Left lung (tissue), 10 donors: ENCODE data around the gene NFIL3. TPM values are rescaled to one million over a fixed set of nuclear protein-coding genes. Genes with fewer than 3 reads are reported as not detected.
A peak's percentile ranks its signal among the peaks of the same experiment; 100 is the strongest.
"Not testable (repeated sequence)": the region's sequence is repeated elsewhere in the genome, so short reads cannot be mapped to it uniquely, and the experiment has no call there.

Experiments
- ATAC-seq: fragments of 200-7000 bp; cut with Tn5 transposase; one replicate; pipeline ENCODE4 v1.9.1; 2020; ENCODE audit warnings: moderate library complexity
- DNase-seq, 4 donors: peaks; one replicate each; pipeline ENCODE4 v3.0.0-alpha.2; 2013 to 2020
- H3K27ac ChIP-seq, 2 donors: fragments of 200-600 bp; sonication (generic) in 1 of 2; one replicate each; pipeline versions ENCODE4 v1.5.0 to v1.8.0; 2020 to 2021
- H3K27me3 ChIP-seq, 2 donors: fragments of 200-600 bp; sonication (generic) in 1 of 2; one replicate each; pipeline versions ENCODE4 v1.5.0 to v1.8.0; 2020 to 2021
- H3K36me3 ChIP-seq, 2 donors: fragments of 200-600 bp; sonication (generic) in 1 of 2; one replicate each; pipeline versions ENCODE4 v1.5.0 to v1.8.0; 2020 to 2021
- H3K4me1 ChIP-seq, 2 donors: fragments of 200-600 bp; one replicate each; pipeline ENCODE4 v1.8.0; 2021
- H3K4me3 ChIP-seq, 2 donors: fragments of 200-600 bp; sonication (generic) in 1 of 2; one replicate each; pipeline versions ENCODE4 v1.5.0 to v1.8.0; 2020 to 2021; ENCODE audit warnings: mild to moderate bottlenecking in 1 of 2
- H3K9me3 ChIP-seq, 2 donors: fragments of 200-600 bp; sonication (generic) in 1 of 2; one replicate each; pipeline versions ENCODE4 v1.5.0 to v1.8.0; 2020 to 2021
- intact Hi-C, 2 donors: fragments of 100-400 bp; cut with DNase I; formaldehyde crosslinking; loops; one replicate each; pipeline versions ENCODE4 v1.11.2 to v1.14.2; 2022
- polyA plus RNA-seq, 6 donors: library from polyadenylated mRNA; unstranded; fragments of 120-200 nt; gene quantifications; one replicate each; pipeline ENCODE4 v1.2.1, GENCODE V29; 2013; ENCODE audit not compliant: insufficient read length in 6 of 6
- total RNA-seq, 2 donors: library from RNA; stranded (reverse); fragmentation: NEBNext Ultra II Directional; extraction: Animal tissue kit (Norgen Biotek cat#: 25700); gene quantifications; one replicate each; pipeline ENCODE4 v1.2.1, GENCODE V29; 2021
- TF ChIP-seq, protein P1 (sequence below), 2 donors: fragments of 200-600 bp; sonication (generic) in 1 of 2; IDR thresholded peaks; one replicate each; pipeline versions ENCODE4 v1.5.0 to v1.8.0; 2021; ENCODE audit warnings: antibody characterized with exemption in 2 of 2
- donor health status: DM: no; HTN: yes; CAD: no.
- donor health status: DM: no; HTN: no; CAD: no.

The NFIL3 gene
- total and polyA plus RNA-seq, 8 donors: 27.8 to 52.8 (median 44.0) TPM

- no peak for ATAC-seq
- no peak overlapping the region for H3K27ac ChIP-seq
- TF ChIP-seq, protein P1, sequence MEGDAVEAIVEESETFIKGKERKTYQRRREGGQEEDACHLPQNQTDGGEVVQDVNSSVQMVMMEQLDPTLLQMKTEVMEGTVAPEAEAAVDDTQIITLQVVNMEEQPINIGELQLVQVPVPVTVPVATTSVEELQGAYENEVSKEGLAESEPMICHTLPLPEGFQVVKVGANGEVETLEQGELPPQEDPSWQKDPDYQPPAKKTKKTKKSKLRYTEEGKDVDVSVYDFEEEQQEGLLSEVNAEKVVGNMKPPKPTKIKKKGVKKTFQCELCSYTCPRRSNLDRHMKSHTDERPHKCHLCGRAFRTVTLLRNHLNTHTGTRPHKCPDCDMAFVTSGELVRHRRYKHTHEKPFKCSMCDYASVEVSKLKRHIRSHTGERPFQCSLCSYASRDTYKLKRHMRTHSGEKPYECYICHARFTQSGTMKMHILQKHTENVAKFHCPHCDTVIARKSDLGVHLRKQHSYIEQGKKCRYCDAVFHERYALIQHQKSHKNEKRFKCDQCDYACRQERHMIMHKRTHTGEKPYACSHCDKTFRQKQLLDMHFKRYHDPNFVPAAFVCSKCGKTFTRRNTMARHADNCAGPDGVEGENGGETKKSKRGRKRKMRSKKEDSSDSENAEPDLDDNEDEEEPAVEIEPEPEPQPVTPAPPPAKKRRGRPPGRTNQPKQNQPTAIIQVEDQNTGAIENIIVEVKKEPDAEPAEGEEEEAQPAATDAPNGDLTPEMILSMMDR (IDR thresholded peaks at IDR 0.05): no peak
These were observed 51.7 kb downstream of the NFIL3 start for GRCh38 chr9:91371894-91372293.

GRCh38 chr9:91370006-91370405 is 53.6 kb downstream of the NFIL3 start:
- ATAC-seq, H3K27me3 ChIP-seq, intact Hi-C loops, H3K4me3 ChIP-seq, H3K4me1 ChIP-seq, H3K9me3 ChIP-seq, H3K36me3 ChIP-seq, DNase-seq, H3K27ac ChIP-seq: not testable (repeated sequence)

More at GRCh38 chr9:91371894-91372293, 51.7 kb downstream of the NFIL3 start:
- H3K4me1 ChIP-seq: peaks cover 0 to 14% of the 10 kb centered on the region in 2 donors
- no peaks in the 10 kb centered on the region for H3K9me3 ChIP-seq
- H3K36me3 ChIP-seq: no peaks in the 10 kb centered on the region
- intact Hi-C loops: no loop called here
- H3K4me3 ChIP-seq: no peak overlapping the region
- DNase-seq: no peak
- no peaks in the 10 kb centered on the region for H3K27me3 ChIP-seq

DNA sequence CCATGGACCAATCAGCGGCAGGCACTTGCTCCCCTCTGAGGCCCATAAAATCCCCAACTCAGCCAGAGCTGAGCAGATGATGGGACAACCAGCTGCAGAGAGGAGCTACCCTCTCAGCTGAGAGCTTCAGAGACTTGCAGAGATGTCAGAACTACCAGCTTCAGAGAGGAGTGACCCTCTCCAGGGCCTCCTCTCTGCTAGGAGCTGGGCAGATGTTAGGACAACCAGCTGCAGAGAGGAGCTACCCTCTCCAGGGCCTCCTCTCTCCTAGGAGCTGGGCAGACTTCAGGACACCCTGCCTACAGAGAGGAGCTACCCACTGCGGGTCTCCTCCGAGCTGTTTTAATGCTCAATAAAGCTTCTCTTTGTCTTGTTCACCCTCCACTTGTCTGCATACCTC is 58.9 kb downstream of the NFIL3 start:
- intact Hi-C loops: no loop called here
- ATAC-seq (no peak), DNase-seq (no peak)
- TF ChIP-seq, protein P1 (IDR thresholded peaks at IDR 0.05): no peak
- Histone ChIP-seq H3K4me3 (no peak overlapping the region), H3K36me3 (no peaks in the 10 kb centered on the region), H3K27ac (no peak overlapping the region), H3K4me1 (peaks cover 11 to 23% of the 10 kb centered on the region in 2 donors), H3K27me3 (no peaks in the 10 kb centered on the region), H3K9me3 (no peaks in the 10 kb centered on the region)

GRCh38 chr9:91364005-91364404 is 59.6 kb downstream of the NFIL3 start:
- no peaks in the 10 kb centered on the region for H3K27me3 ChIP-seq
- DNase-seq (no peak), ATAC-seq (no peak)
- TF ChIP-seq, protein P1 (IDR thresholded peaks at IDR 0.05): no peak
- H3K4me3 ChIP-seq: no peak overlapping the region
- intact Hi-C loops: no loop called here
- no peaks in the 10 kb centered on the region for H3K36me3 ChIP-seq
- no peaks in the 10 kb centered on the region for H3K9me3 ChIP-seq
- no peak overlapping the region for H3K27ac ChIP-seq
- H3K4me1 ChIP-seq: peaks cover 11 to 30% of the 10 kb centered on the region in 2 donors

- ATAC-seq (no peak), DNase-seq (no peak)
- TF ChIP-seq, protein P1 (IDR thresholded peaks at IDR 0.05): no peak
- H3K36me3 ChIP-seq: no peaks in the 10 kb centered on the region
- intact Hi-C loops: no loop called here
- H3K4me3 ChIP-seq: peak overlapping the region in 1 of 2 donors; percentile 100
- H3K9me3 ChIP-seq: no peaks in the 10 kb centered on the region
- peaks cover 11 to 31% of the 10 kb centered on the region in 2 donors for H3K4me1 ChIP-seq
- no peaks in the 10 kb centered on the region for H3K27me3 ChIP-seq
- H3K27ac ChIP-seq: peak overlapping the region; percentile 85 to 88
These were observed 61.5 kb downstream of the NFIL3 start for GRCh38 chr9:91362051-91362611.
